Hindlimb muscle (tissue), 1 donor: ENCODE data around the gene HDAC11. TPM values are rescaled to one million over a fixed set of nuclear protein-coding genes. Genes with fewer than 3 reads are reported as not detected.

Experiments
- DNase-seq: peaks from one replicate; pipeline ENCODE4 v3.0.0-alpha.2; 2013
- polyA plus RNA-seq: library from polyadenylated mRNA; unstranded; fragments of 120-200 nt; gene quantifications from one replicate; pipeline ENCODE4 v1.2.1, GENCODE V29; 2013; ENCODE audit not compliant: insufficient read length

HDAC11 gene
- polyA plus RNA-seq, 1 donor, result 19.2 TPM

GRCh38 chr3:13544951-13545651 lies 65.0 kb downstream of the HDAC11 start:
- DNase-seq, result no peak

DNA sequence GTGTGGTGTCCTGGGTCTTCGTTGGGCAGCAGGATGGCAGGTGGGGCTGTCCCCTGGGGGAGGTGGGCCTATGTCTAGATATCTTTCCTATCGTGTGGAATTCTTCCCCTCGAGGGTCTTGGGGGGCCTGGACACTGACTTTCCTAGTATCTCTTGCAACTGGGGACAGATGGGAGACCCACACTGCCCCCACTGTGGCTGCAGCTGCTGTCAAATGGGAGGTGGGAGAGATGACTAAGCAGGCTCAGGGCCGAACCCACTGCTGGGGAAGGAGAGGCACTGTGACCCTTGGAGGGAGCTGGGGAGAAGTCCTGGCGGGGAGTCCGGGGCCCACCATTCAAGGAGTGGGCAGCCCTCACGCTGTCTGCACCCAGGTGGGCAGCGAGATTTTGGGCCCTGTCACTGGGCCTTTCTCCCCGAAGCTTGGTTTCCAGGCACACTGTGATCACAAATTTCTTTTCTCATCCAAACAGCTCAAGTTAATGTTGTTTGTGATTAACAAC lies 65.9 kb downstream of the HDAC11 start:
- DNase-seq, result no peak

GRCh38 chr3:13546667-13547171 lies 66.6 kb downstream of the HDAC11 start:
- DNase-seq, result no peak

- DNase-seq, result no peak
Measured at GRCh38 chr3:13547591-13548371, 67.7 kb downstream of the HDAC11 start.

DNA sequence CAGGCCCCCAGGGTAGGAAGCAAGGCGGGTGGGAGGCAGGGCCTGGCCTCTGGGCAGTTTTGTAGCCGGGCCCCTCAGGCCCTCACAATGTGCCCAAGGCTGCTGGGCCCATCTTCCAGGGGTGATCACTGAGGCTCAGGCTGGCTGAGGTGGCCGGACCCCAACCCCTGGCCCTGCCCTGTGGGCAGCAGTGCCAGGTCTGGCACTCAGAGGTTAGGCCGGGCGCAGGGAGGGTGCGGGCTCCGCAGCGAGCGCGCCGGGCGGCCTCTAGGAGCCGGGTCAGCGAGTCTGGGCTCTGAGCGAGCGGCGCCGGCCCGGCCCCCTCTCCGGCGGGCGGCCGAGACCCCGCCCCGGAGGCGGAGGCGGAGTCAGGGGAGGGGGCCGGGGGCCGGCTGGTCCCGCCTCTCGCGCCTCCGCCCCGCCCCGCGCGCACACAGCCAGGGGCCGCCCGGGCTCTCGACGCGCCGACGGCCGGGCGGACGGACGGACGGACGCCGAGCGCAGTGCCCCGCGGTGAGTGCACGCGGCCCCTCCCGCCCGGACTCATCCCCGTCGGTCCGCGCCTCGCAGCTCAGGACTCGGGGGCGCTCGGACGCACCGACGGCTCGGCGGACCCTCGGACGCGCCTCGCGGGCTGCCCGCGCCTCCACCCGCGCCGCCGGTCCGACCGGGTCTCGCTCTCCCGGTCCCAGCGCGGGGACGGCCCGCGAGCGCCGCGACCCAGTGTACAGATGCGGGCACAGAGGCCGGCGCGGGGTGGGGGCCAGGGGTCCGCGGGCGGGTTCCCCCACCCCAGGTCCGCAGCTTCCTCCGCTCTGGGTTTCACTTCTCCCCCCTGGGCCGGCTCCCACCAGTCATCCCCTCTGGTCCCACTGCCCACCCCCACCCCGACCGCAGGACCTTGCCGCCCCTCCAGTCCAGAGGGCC lies 68.9 kb downstream of the HDAC11 start, which contains the start of gene FBLN2:
TSS of gene FBLN2 (plus strand) at position 430 of the 927 bp plus-strand sequence. CDS start 21,231 bp downstream, outside the sequence.
- DNase-seq, result peak; percentile 79

DNA sequence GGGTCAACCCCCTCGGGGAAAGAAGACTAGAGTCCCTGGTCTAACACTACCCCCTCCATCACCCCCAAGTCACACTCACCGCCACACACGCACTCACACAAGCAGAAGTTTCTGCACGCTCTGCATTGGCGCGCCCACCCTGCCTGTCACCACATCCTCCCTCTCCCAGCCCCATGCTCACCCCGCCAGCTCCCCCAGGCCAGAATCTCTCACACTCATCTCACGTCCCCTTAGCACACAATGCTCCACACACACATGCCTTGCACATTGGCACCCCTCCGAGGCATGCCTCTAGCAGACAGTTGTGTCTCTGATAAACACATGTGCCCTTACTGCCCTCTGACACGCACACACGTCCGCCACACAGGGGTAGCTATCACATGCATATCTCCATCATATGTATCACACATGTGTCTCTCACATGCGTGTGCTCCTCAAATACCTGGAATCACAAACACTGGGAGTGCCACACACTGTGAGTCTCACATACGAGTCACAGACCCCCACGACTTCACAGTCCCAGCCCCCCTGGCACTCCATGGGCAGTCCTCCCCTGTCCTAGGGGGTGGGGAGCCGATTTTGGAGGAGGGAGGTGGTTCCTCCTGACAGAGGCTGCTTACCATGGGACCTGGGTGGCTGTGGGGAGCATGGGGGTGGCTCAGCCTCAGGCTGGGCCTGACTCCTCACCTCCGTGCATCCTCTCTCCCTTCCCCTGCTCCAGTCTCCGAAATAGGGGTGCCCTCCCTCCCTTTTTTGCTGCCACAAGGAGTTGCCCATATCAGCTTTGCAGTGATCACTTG lies 69.7 kb downstream of the HDAC11 start:
- DNase-seq, result no peak

- no peak for DNase-seq
Measured at GRCh38 chr3:13550423-13550690, 70.3 kb downstream of the HDAC11 start.

DNA sequence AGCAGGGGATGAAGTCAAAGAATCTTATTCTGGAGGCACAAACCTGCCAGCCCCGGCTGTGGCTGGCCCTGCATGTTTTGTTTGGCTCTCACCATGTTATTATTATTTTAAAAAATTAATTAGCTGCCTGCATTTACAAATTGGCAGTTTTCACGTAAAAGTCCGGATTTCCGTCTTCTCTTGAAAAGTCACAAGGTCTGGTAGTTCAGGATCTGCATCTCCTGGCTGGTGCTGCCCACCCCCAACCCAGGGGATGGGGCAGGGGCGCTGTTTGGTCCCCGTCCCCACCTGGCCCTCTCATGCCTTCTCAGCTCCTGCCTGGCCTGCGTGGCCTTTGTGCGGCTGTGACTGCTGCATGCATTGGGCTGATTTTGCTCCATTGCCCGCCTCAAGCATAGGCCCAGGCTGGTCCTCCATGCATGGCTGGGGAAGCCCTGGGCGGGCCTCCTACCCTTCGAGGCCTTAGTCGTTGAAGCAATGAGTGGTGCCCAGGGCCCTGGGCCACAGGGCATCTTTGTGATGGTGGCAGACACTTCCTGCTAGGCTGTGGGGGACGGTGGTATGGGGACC lies 70.8 kb downstream of the HDAC11 start:
- DNase-seq, result no peak

GRCh38 chr3:13552857-13553652 lies 72.9 kb downstream of the HDAC11 start:
- DNase-seq, result no peak

DNA sequence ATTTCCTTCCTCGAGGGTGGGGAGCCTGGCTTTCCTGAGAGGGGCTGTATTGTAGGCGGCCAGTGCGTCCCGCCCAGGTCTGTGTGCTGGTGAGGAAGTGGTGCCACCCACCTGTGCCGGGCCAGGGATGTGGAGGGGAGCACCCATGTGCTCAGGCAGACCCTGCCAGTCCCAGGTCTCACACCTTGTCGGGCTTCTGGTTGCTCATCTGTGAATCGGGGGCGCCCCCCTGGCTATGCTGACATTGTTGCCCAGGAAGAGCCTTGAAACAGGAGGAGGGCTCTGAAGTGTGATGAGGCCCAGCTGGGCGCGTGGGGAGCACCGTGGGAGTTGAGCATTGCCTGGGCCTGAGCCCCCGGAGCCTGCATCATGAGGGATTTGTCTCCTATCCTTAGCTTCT lies 73.6 kb downstream of the HDAC11 start:
- no peak for DNase-seq

DNA sequence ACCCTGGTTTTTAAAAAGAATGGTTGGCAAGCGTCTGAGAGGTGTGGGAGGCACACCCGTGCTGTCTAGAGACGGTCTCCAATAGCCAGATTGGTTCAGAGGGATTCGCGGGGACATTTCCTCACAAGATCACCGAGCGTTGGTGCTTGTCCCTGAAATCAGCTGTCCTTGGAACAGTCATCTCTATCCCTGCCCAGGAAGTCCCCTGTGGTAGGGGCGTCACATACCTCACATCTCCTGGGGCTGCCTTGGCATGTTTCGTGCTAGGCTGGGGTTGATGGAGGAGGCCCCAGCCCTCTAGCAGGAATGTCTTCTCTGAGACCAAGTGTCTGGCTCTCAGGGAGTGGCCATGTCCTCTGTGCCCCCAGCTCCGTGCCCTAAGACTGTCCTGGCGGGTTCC lies 75.6 kb downstream of the HDAC11 start:
- no peak for DNase-seq

Other genes with a start within 250 kb of the HDAC11 start
- gene NUP210, start 60.0 kb upstream of the HDAC11 start, polyA plus RNA-seq, result 9.6 TPM
- 34.2 TPM for gene FBLN2, start 68.8 kb downstream of the HDAC11 start, polyA plus RNA-seq